Esophagus squamous epithelium (tissue), 4 donors: ENCODE measurements around the gene CCNL1.

ENCODE experiments used
- POLR2A ChIP-seq, 4 donors: fragments of 450-650 bp; IDR thresholded peaks; one replicate each; pipeline ENCODE4 v1.6.1; 2017; ENCODE audit warnings: antibody characterized with exemption in 4 of 4, mild to moderate bottlenecking in 4 of 4, moderate library complexity in 3 of 4
- TF ChIP-seq, protein P1 (sequence below), 6 experiments: fragments of 450-650 bp in 4 of 6; fragments of 200-600 bp in 2 of 6; sonication (generic) in 2 of 6; IDR thresholded peaks; one replicate each; pipeline ENCODE4 v1.5.1; 2016 to 2019; ENCODE audit warnings: antibody characterized with exemption in 6 of 6, mild to moderate bottlenecking in 4 of 6, moderate library complexity in 4 of 6

GRCh38 chr3:157148196-157148889 is 11.6 kb downstream of the CCNL1 start:
- TF ChIP-seq, protein P1, sequence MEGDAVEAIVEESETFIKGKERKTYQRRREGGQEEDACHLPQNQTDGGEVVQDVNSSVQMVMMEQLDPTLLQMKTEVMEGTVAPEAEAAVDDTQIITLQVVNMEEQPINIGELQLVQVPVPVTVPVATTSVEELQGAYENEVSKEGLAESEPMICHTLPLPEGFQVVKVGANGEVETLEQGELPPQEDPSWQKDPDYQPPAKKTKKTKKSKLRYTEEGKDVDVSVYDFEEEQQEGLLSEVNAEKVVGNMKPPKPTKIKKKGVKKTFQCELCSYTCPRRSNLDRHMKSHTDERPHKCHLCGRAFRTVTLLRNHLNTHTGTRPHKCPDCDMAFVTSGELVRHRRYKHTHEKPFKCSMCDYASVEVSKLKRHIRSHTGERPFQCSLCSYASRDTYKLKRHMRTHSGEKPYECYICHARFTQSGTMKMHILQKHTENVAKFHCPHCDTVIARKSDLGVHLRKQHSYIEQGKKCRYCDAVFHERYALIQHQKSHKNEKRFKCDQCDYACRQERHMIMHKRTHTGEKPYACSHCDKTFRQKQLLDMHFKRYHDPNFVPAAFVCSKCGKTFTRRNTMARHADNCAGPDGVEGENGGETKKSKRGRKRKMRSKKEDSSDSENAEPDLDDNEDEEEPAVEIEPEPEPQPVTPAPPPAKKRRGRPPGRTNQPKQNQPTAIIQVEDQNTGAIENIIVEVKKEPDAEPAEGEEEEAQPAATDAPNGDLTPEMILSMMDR (IDR thresholded peaks at IDR 0.05), result no peak
- TF ChIP-seq POLR2A (IDR thresholded peaks at IDR 0.05), result no peak
